ENCODE results near the gene GRAMD2A.

The GRAMD2A gene

GRCh38 chr15:72133211-72133610 lies 64.4 kb downstream of the GRAMD2A start:
- no peak for DNase-seq (ENCODE audit: low spot score)

- DNase-seq (ENCODE audit: low spot score): no peak
These were observed 65.7 kb downstream of the GRAMD2A start for GRCh38 chr15:72131922-72132321.

- DNase-seq (ENCODE audit: low spot score): no peak
These were observed 67.3 kb downstream of the GRAMD2A start for GRCh38 chr15:72130272-72130671.

- no peak for DNase-seq (ENCODE audit: low spot score)
These were observed 69.2 kb downstream of the GRAMD2A start for GRCh38 chr15:72128359-72128758.

- DNase-seq (ENCODE audit: low spot score): no peak
These were observed 69.8 kb downstream of the GRAMD2A start for GRCh38 chr15:72127724-72128322.

GRCh38 chr15:72124218-72124617 lies 73.4 kb downstream of the GRAMD2A start:
- DNase-seq (ENCODE audit: low spot score): no peak

- DNase-seq (ENCODE audit: low spot score): peak; percentile 99
These were observed 79.3 kb downstream of the GRAMD2A start, which contains the start of the genes MYO9A and SENP8 for GRCh38 chr15:72118017-72118978. MYO9A (minus strand) TSS chr15:72118150; CDS start chr15:72046563, 71,587 bp downstream. SENP8 (plus strand) TSS chr15:72118403; CDS start chr15:72139624, 21,221 bp downstream.

GRCh38 chr15:72117486-72118016 lies 80.0 kb downstream of the GRAMD2A start:
- DNase-seq (ENCODE audit: low spot score): no peak

GRCh38 chr15:72116731-72117485 lies 80.7 kb downstream of the GRAMD2A start:
- DNase-seq (ENCODE audit: low spot score): no peak

GRCh38 chr15:72113347-72114031 lies 84.1 kb downstream of the GRAMD2A start:
- no peak for DNase-seq (ENCODE audit: low spot score)

- DNase-seq (ENCODE audit: low spot score): no peak
These were observed 84.8 kb downstream of the GRAMD2A start for GRCh38 chr15:72112805-72113204.

GRCh38 chr15:72112116-72112515 lies 85.5 kb downstream of the GRAMD2A start:
- no peak for DNase-seq (ENCODE audit: low spot score)

GRCh38 chr15:72110355-72110754 lies 87.2 kb downstream of the GRAMD2A start:
- DNase-seq (ENCODE audit: low spot score): no peak
